Measurements from ENCODE around the gene IL20RA. TPM values are rescaled to one million over a fixed set of nuclear protein-coding genes. Genes with fewer than 3 reads are reported as not detected.
"Not testable (repeated sequence)": the region's sequence is repeated elsewhere in the genome, so short reads cannot be mapped to it uniquely, and the experiment has no call there.

IL20RA gene
- total RNA-seq, 2 donors from 2014 or later: not detected

DNA sequence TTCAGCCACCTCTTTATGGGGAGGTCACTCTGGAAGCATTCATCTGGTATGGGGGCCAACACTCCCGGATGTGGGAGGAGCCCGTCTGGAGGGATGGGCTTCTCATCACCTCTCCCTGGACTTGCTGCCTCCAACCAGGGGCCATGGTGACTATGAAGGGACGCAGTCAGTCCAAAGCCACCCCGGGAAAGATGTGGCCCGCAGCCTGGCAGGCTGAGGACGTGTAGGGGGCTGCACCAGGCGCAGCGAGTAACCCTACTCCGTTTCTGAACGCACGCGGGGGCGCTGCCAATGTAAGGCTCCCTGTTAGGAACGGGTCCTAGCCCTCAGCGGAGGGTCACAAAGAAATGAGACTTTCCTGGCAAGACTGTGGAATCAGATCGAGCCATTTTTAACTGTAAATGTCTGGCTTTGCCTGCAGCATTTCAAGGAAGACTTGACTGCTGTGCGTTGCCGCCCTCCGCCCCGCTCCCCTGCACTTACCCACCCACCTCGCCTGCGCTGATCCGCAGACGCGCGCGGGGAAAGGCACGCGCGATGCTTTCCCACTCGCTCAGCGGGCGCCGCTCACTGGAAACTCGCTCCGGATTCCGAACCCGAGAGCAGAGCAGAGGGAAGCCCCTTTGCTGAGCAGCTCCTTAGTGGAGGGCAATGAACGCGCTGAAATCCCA, 55.1 kb downstream of the IL20RA start:
- Mint-ChIP-seq H3K36me3 (no peaks in the 10 kb centered on the region), H3K27ac (no peak overlapping the region), H3K4me3 (no peak overlapping the region), H3K9me3 (no peaks in the 10 kb centered on the region), H3K27me3 (peaks cover 46 to 72% of the 10 kb centered on the region in 2 donors), H3K4me1 (ENCODE audit: low read depth in 2 of 2) (no peaks in the 10 kb centered on the region)
- DNase-seq (ENCODE audit: low spot score) (no peak), ATAC-seq (no peak)

DNA sequence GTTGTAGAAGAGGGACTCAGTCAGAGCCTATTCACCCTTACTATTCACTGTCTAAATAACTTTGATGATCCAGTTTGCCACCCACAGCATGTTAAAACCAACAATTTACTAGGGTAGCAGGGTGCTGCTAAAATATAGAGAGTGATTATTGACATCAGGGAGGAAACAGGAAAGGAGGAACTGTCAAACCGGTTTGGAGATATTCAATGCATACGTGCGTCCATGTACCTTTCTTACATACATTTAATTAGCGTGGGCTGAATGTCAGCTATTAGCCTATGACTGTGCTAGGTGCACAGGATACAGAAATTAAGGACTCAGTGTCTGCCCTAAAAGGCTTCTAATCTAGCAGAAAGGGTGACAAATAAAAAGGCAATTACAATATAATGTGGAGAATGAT, 57.2 kb downstream of the IL20RA start:
- ATAC-seq (no peak), DNase-seq (ENCODE audit: low spot score) (no peak)
- Mint-ChIP-seq H3K4me1 (ENCODE audit: low read depth in 2 of 2) (no peaks in the 10 kb centered on the region), H3K27me3 (peaks cover 47 to 55% of the 10 kb centered on the region in 2 donors), H3K27ac (no peak overlapping the region), H3K36me3 (no peaks in the 10 kb centered on the region), H3K4me3 (no peak overlapping the region), H3K9me3 (no peaks in the 10 kb centered on the region)

- Mint-ChIP-seq H3K4me3 (no peak overlapping the region), H3K4me1 (ENCODE audit: low read depth in 2 of 2) (no peaks in the 10 kb centered on the region), H3K9me3 (no peaks in the 10 kb centered on the region), H3K36me3 (no peaks in the 10 kb centered on the region), H3K27me3 (peaks cover 37 to 40% of the 10 kb centered on the region in 2 donors), H3K27ac (no peak overlapping the region)
- no peak for DNase-seq (ENCODE audit: low spot score)
- no peak for ATAC-seq
Measured at GRCh38 chr6:136985502-136985901, 59.3 kb downstream of the IL20RA start.

DNA sequence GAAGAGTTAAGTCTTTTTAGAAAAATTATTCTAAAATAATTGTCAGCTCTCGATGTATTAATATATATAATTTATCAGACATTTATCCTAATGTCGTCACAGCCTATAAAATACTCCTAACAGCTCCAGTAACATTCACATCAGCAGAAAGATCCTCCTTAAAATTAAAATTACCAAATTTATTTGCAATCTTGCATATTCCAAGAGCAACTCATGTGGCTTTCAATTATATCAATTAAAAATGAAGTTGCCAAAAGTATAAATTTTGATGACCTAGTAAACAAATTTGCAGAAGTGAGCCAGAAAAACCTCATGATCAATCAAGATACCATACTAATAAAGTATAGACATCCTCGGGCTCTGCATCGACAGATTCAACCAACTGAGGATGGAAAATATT, 60.2 kb downstream of the IL20RA start:
- no peaks in the 10 kb centered on the region for H3K9me3 Mint-ChIP-seq
- no peaks in the 10 kb centered on the region for H3K4me1 Mint-ChIP-seq (ENCODE audit: low read depth in 2 of 2)
- H3K27me3 Mint-ChIP-seq: peaks cover 36 to 40% of the 10 kb centered on the region in 2 donors
- ATAC-seq (no peak), DNase-seq (ENCODE audit: low spot score) (no peak)
- H3K27ac Mint-ChIP-seq: no peak overlapping the region
- H3K36me3 Mint-ChIP-seq: no peaks in the 10 kb centered on the region
- no peak overlapping the region for H3K4me3 Mint-ChIP-seq

DNA sequence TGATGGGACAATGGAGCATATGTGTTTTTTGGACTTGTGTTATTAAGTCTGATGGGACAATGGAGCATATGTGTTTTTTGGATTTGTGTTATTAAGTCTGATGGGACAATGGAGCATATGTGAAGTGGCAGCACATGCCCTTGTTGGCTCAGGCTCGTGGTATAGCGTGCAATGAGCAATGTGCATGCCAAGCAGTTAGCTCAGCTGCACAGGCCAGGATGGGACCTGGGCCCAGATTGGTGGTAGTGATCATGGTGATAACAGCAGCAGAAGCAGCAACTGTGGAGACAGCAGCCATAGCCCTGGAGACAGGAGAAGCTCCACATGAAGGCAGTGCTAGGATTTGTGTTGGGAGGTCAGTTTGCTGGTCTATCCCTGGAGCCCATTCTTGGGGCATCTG, 61.1 kb downstream of the IL20RA start:
- H3K27me3 Mint-ChIP-seq: peaks cover 33 to 39% of the 10 kb centered on the region in 2 donors

GRCh38 chr6:136982928-136983327, 61.8 kb downstream of the IL20RA start:
- H3K27ac Mint-ChIP-seq: no peak overlapping the region
- DNase-seq (ENCODE audit: low spot score): no peak
- ATAC-seq: no peak
- H3K9me3 Mint-ChIP-seq: no peaks in the 10 kb centered on the region
- H3K4me1 Mint-ChIP-seq (ENCODE audit: low read depth in 2 of 2): no peaks in the 10 kb centered on the region
- H3K27me3 Mint-ChIP-seq: peaks cover 26 to 35% of the 10 kb centered on the region in 2 donors
- no peaks in the 10 kb centered on the region for H3K36me3 Mint-ChIP-seq
- H3K4me3 Mint-ChIP-seq: no peak overlapping the region

More for the DNA sequence above, 61.1 kb downstream of the IL20RA start:
- H3K27ac Mint-ChIP-seq: no peak overlapping the region
- no peaks in the 10 kb centered on the region for H3K4me1 Mint-ChIP-seq (ENCODE audit: low read depth in 2 of 2)
- no peaks in the 10 kb centered on the region for H3K9me3 Mint-ChIP-seq
- H3K4me3 Mint-ChIP-seq: no peak overlapping the region
- no peaks in the 10 kb centered on the region for H3K36me3 Mint-ChIP-seq
- ATAC-seq (no peak), DNase-seq (ENCODE audit: low spot score) (no peak)

- H3K9me3 Mint-ChIP-seq: no peaks in the 10 kb centered on the region
- no peak overlapping the region for H3K4me3 Mint-ChIP-seq
- no peaks in the 10 kb centered on the region for H3K4me1 Mint-ChIP-seq (ENCODE audit: low read depth in 2 of 2)
- H3K36me3 Mint-ChIP-seq: no peaks in the 10 kb centered on the region
- no peak overlapping the region for H3K27ac Mint-ChIP-seq
- DNase-seq (ENCODE audit: low spot score) (no peak), ATAC-seq (no peak)
- H3K27me3 Mint-ChIP-seq: peaks cover 26 to 30% of the 10 kb centered on the region in 2 donors
Measured at GRCh38 chr6:136980070-136980469, 64.7 kb downstream of the IL20RA start.

DNA sequence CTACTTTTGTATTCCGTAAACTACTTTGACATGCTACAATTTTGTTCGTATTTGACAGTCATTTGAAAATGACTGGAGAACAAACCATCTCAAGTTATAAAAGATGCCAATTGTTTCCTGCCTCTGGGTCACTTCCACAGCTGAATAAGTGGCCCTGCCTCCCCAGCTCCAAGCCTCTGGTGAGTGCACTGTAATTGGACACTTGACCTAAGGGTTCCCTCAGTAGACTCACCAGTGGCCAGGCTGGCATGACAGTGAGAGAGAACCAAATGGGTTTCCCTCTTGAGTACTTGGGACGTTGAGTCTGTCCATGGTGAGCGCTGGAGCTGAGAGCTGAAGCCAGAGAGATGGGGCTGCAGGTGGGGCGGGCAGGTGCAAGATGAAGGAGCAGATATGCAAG, 65.6 kb downstream of the IL20RA start:
- Mint-ChIP-seq H3K27ac (no peak overlapping the region), H3K4me1 (ENCODE audit: low read depth in 2 of 2) (no peaks in the 10 kb centered on the region), H3K27me3 (peaks cover 26 to 28% of the 10 kb centered on the region in 2 donors), H3K36me3 (no peaks in the 10 kb centered on the region), H3K4me3 (no peak overlapping the region), H3K9me3 (no peaks in the 10 kb centered on the region)
- ATAC-seq (no peak), DNase-seq (ENCODE audit: low spot score) (no peak)

DNA sequence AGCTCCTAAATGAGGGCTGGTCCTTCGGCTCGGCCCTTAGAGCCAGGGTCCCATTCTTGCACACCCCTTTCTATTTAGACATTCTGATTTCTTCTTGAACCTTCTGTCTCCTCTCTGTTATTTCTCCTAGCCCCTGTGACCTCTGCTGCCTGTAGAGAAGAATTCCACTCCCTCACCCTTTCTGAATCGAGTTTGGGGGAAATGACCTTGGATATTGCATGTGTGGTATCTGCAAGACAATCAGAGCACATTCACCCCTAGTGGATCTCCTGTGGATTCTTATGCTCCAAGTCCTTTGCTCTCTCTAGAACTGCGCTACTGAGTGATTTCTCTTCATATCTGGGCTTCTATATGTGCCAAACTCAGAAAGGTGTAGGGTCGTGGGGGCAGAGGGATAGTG, 67.7 kb downstream of the IL20RA start:
- Mint-ChIP-seq H3K27ac (no peak overlapping the region), H3K4me3 (no peak overlapping the region), H3K27me3 (peaks cover 24 to 26% of the 10 kb centered on the region in 2 donors), H3K36me3 (no peaks in the 10 kb centered on the region), H3K9me3 (no peaks in the 10 kb centered on the region), H3K4me1 (ENCODE audit: low read depth in 2 of 2) (no peaks in the 10 kb centered on the region)
- no peak for ATAC-seq
- no peak for DNase-seq (ENCODE audit: low spot score)

- Mint-ChIP-seq H3K27ac (no peak overlapping the region), H3K27me3 (peaks cover 21 to 26% of the 10 kb centered on the region in 2 donors), H3K4me1 (ENCODE audit: low read depth in 2 of 2) (no peaks in the 10 kb centered on the region), H3K36me3 (no peaks in the 10 kb centered on the region), H3K4me3 (no peak overlapping the region), H3K9me3 (no peaks in the 10 kb centered on the region)
- ATAC-seq: no peak
- DNase-seq (ENCODE audit: low spot score): no peak
Measured at GRCh38 chr6:136975089-136975715, 69.6 kb downstream of the IL20RA start.

DNA sequence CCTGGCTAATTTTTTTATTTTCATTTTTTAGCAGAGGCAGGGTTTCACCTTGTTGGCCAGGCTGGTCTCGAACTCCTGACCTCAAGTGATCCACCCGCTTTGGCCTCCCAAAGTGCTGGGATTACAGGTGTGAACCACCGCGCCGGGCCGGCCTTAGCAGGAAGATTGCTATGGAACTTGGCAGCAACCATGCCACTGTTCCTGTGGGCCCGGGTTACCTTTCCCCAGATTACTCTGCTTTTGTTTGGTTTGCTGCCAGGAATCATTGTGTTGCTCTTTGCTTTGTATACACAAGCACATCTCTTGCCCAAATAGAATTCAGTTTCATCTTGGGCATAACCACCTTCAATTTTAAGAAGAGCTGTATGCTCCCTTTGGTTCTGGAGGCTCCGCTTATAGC, 71.0 kb downstream of the IL20RA start:
- not testable (repeated sequence) for H3K9me3 Mint-ChIP-seq; H3K36me3 Mint-ChIP-seq; H3K4me1 Mint-ChIP-seq (ENCODE audit: low read depth in 2 of 2); H3K27ac Mint-ChIP-seq; ATAC-seq; DNase-seq (ENCODE audit: low spot score); H3K4me3 Mint-ChIP-seq
- H3K27me3 Mint-ChIP-seq: peaks cover 20 to 24% of the 10 kb centered on the region in 2 donors

GRCh38 chr6:136971609-136972008, 73.2 kb downstream of the IL20RA start:
- no peak overlapping the region for H3K27ac Mint-ChIP-seq
- H3K9me3 Mint-ChIP-seq: no peaks in the 10 kb centered on the region
- no peaks in the 10 kb centered on the region for H3K36me3 Mint-ChIP-seq
- peaks cover 30 to 32% of the 10 kb centered on the region in 2 donors for H3K27me3 Mint-ChIP-seq
- ATAC-seq (no peak), DNase-seq (ENCODE audit: low spot score) (no peak)
- H3K4me1 Mint-ChIP-seq (ENCODE audit: low read depth in 2 of 2): peaks cover 4 to 6% of the 10 kb centered on the region in 2 donors
- H3K4me3 Mint-ChIP-seq: no peak overlapping the region

DNA sequence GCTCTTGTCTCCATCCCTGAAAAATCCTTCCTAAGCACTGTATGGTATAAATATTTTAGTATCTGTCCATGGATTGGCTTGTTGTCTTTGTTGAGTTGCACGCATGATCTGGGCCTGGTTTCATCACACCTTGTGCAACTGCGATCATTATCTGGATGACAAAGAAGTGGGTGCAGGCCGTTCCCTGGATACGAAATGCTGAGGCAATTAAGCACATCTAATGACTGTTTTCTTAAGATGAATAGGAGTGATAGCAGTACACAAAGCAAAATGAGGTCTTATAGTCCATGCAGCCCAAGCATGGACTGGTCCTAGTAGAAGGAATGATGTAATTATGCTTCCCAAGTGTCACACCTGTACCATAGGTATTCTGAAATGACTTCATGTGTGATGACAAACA, 74.8 kb downstream of the IL20RA start:
- H3K27ac Mint-ChIP-seq: no peak overlapping the region
- H3K4me3 Mint-ChIP-seq: no peak overlapping the region
- no peaks in the 10 kb centered on the region for H3K36me3 Mint-ChIP-seq
- DNase-seq (ENCODE audit: low spot score) (no peak), ATAC-seq (no peak)
- H3K4me1 Mint-ChIP-seq (ENCODE audit: low read depth in 2 of 2): peaks cover 4 to 6% of the 10 kb centered on the region in 2 donors
- no peaks in the 10 kb centered on the region for H3K9me3 Mint-ChIP-seq
- H3K27me3 Mint-ChIP-seq: peaks cover 38 to 40% of the 10 kb centered on the region in 2 donors

GRCh38 chr6:136969433-136969832, 75.3 kb downstream of the IL20RA start:
- peaks cover 38 to 40% of the 10 kb centered on the region in 2 donors for H3K27me3 Mint-ChIP-seq
- ATAC-seq (no peak), DNase-seq (ENCODE audit: low spot score) (no peak)
- H3K4me3 Mint-ChIP-seq: no peak overlapping the region
- H3K4me1 Mint-ChIP-seq (ENCODE audit: low read depth in 2 of 2): peaks cover 4 to 6% of the 10 kb centered on the region in 2 donors
- no peaks in the 10 kb centered on the region for H3K36me3 Mint-ChIP-seq
- H3K9me3 Mint-ChIP-seq: no peaks in the 10 kb centered on the region
- no peak overlapping the region for H3K27ac Mint-ChIP-seq
